Astrocyte of the spinal cord (primary cell): ENCODE results near the gene NOS2.
"Not testable (repeated sequence)": the region's sequence is repeated elsewhere in the genome, so short reads cannot be mapped to it uniquely, and the experiment has no call there.

Source experiments
- DNase-seq: peaks from one replicate; pipeline ENCODE4 v3.0.0; 2011; ENCODE audit warnings: low read depth, low spot score
- H3K4me3 ChIP-seq: 2 replicates; pipeline ENCODE4 v1.5.1; 2011; ENCODE audit warnings: low read depth, mild to moderate bottlenecking, low read length, moderate library complexity
- CTCF ChIP-seq: IDR thresholded peaks from 2 replicates; pipeline ENCODE4 v1.5.1; 2012; ENCODE audit warnings: low read depth, mild to moderate bottlenecking, low read length, inconsistent platforms
- in situ Hi-C: cut with HindIII; loops from 2 replicates; pipeline ENCODE4 v1.10.0; 2017; ENCODE audit warnings: low sequenced_read_pairs

NOS2 gene

GRCh38 chr17:27825459-27825858, 25.1 kb upstream of the NOS2 start:
- no peak overlapping the region for H3K4me3 ChIP-seq
- no peak for TF ChIP-seq CTCF
- DNase-seq: no peak
- in situ Hi-C loops: no loop called here

- in situ Hi-C loops: no loop called here
- no peak for TF ChIP-seq CTCF
- H3K4me3 ChIP-seq: no peak overlapping the region
- no peak for DNase-seq
These were observed 24.4 kb upstream of the NOS2 start for GRCh38 chr17:27824745-27825144.

- DNase-seq: no peak
- no peak overlapping the region for H3K4me3 ChIP-seq
- TF ChIP-seq CTCF: no peak
- in situ Hi-C loops: no loop called here
These were observed 23.9 kb upstream of the NOS2 start for GRCh38 chr17:27824176-27824715.

- in situ Hi-C loops, H3K4me3 ChIP-seq, DNase-seq: not testable (repeated sequence)
These were observed 21.8 kb upstream of the NOS2 start for GRCh38 chr17:27822108-27822507.

- TF ChIP-seq CTCF: no peak
- DNase-seq: no peak
- H3K4me3 ChIP-seq: no peak overlapping the region
- in situ Hi-C loops: no loop called here
These were observed 21.0 kb upstream of the NOS2 start for GRCh38 chr17:27821318-27821717.

- TF ChIP-seq CTCF: no peak
- no peak overlapping the region for H3K4me3 ChIP-seq
- DNase-seq: no peak
- in situ Hi-C loops: no loop called here
These were observed 18.8 kb upstream of the NOS2 start for GRCh38 chr17:27819145-27819544.

- in situ Hi-C loops: no loop called here
- TF ChIP-seq CTCF: no peak
- H3K4me3 ChIP-seq: no peak overlapping the region
- DNase-seq: no peak
These were observed 18.2 kb upstream of the NOS2 start for GRCh38 chr17:27818401-27819105.
